ENCODE data around the gene GOLGA6L4. TPM values are rescaled to one million over a fixed set of nuclear protein-coding genes. Genes with fewer than 3 reads are reported as not detected.

The GOLGA6L4 gene
- total and polyA plus RNA-seq, 2 of the 8 experiments (the other 6 are each of a cell fraction or from before 2014, with no cell fraction given): 0.89 to 3.7 TPM

Small RNAs within 50 kb of the gene (small RNA-seq; reads per million reads assigned to genes)
- gene RN7SL331P (ENCODE audit: insufficient read depth) (not detected), gene UBE2Q2P8 (ENCODE audit: insufficient read depth) (not detected)

Measured in H1 (cell line).